ENCODE measurements around the gene NAGS.

NAGS gene

DNA sequence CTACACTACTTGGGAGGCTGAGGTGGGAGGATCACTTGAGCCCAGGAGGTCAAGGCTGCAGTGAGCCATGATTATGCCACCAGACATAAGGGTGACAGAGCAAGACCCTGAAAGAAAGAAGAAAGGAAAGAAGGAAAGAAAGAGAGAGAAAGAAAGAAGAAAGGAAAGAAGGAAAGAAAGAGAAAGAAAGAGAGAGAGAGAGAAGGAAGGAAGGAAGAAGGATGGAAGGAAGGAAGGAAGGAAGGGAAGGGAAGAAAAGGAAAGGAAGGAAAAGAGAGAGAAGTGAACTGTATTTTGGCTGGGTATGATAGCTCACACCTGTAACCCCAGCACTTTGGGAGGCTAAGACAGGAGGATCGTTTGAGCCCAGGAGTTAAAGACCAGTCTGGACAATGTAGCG lies 26.3 kb upstream of the NAGS start:
- TF ChIP-seq, protein P1, sequence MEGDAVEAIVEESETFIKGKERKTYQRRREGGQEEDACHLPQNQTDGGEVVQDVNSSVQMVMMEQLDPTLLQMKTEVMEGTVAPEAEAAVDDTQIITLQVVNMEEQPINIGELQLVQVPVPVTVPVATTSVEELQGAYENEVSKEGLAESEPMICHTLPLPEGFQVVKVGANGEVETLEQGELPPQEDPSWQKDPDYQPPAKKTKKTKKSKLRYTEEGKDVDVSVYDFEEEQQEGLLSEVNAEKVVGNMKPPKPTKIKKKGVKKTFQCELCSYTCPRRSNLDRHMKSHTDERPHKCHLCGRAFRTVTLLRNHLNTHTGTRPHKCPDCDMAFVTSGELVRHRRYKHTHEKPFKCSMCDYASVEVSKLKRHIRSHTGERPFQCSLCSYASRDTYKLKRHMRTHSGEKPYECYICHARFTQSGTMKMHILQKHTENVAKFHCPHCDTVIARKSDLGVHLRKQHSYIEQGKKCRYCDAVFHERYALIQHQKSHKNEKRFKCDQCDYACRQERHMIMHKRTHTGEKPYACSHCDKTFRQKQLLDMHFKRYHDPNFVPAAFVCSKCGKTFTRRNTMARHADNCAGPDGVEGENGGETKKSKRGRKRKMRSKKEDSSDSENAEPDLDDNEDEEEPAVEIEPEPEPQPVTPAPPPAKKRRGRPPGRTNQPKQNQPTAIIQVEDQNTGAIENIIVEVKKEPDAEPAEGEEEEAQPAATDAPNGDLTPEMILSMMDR (IDR thresholded peaks at IDR 0.05; ENCODE audit: low read length, missing control alignments) = no peak
- DNase-seq (ENCODE audit: low read depth) = no peak
- no peak overlapping the region for H3K4me3 ChIP-seq (replicated peaks; ENCODE audit: low read depth, low read length)

DNA sequence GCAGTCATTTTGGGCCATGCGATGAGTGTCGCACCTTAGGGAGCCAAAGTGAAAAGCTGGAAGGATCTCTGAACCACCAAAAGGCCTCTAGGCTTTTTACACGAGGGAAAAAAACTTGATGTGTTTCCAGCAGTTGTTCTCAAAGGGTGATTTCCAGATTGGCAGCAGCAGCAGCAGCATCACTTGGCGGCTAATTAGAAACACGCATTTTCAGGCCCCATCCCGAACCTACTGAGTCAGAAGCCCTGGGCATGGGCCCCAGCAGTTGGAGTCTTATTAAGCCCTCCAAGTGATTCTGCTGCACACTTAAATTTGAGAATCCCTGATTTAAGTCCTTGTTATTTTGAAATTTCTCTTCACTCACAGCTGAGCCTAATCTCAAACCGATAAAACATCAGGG lies 25.4 kb upstream of the NAGS start:
- TF ChIP-seq, protein P1 (IDR thresholded peaks at IDR 0.05; ENCODE audit: low read length, missing control alignments) = no peak
- no peak overlapping the region for H3K4me3 ChIP-seq (replicated peaks; ENCODE audit: low read depth, low read length)
- DNase-seq (ENCODE audit: low read depth) = no peak

DNA sequence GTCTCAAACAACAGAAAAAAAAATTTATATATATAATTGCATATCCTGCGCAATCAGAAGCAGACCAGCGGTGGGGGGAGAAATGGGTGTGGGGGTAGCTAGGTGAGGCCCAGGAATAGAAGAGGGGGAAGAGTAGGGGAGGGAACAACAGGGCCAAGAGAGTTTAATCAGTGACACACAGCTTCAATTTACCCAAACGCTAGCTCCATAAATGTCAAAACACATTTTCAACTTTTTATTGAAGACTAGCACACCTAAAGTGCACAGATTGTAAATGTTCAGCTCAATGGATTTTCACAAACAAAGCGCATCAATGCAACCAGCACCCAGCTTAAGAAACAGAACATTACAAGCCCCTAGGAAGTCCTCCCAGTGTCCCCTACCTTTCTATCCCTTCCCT lies 24.8 kb upstream of the NAGS start:
- H3K4me3 ChIP-seq (replicated peaks; ENCODE audit: low read depth, low read length) = no peak overlapping the region
- DNase-seq (ENCODE audit: low read depth) = no peak
- TF ChIP-seq, protein P1 (IDR thresholded peaks at IDR 0.05; ENCODE audit: low read length, missing control alignments) = no peak

DNA sequence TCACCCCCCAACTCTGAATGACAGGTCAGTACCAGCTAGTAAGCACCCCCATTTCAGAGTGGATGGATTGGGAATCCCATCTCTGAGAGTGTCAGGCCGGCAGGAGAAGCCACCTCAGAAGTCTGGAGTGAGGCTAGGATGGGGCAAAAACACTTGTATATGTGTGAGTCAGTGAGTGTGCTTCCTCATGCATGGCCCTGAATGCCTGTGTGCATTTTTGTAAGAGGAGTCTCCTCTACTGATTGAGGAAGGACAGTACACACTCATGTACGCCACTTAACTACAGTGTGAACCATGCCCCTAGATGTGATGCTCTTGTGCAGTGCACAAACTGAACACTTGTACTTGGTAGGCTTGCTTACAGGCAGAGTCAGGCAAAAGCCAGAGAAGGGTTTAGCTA lies 22.3 kb upstream of the NAGS start:
- no peak overlapping the region for H3K4me3 ChIP-seq (replicated peaks; ENCODE audit: low read depth, low read length)
- TF ChIP-seq, protein P1 (IDR thresholded peaks at IDR 0.05; ENCODE audit: low read length, missing control alignments) = no peak
- no peak for DNase-seq (ENCODE audit: low read depth)

DNA sequence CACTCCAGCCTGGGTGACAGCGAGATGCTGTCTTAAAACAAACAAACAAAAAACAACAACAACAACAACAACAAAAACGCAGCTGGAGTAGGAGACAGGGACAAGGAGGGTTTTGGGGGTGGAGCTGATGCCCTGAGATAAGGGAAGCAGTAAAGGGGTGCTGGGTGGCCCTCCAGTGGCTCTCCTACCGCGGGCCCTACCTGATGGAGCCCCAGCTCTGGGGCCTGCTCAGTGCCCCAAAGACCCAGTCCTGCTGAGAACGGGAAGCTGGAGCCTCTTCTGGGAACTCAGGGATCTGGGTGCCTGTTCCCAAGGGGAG lies 21.3 kb upstream of the NAGS start:
- TF ChIP-seq, protein P1 (IDR thresholded peaks at IDR 0.05; ENCODE audit: low read length, missing control alignments) = no peak
- H3K4me3 ChIP-seq (replicated peaks; ENCODE audit: low read depth, low read length) = no peak overlapping the region

DNA sequence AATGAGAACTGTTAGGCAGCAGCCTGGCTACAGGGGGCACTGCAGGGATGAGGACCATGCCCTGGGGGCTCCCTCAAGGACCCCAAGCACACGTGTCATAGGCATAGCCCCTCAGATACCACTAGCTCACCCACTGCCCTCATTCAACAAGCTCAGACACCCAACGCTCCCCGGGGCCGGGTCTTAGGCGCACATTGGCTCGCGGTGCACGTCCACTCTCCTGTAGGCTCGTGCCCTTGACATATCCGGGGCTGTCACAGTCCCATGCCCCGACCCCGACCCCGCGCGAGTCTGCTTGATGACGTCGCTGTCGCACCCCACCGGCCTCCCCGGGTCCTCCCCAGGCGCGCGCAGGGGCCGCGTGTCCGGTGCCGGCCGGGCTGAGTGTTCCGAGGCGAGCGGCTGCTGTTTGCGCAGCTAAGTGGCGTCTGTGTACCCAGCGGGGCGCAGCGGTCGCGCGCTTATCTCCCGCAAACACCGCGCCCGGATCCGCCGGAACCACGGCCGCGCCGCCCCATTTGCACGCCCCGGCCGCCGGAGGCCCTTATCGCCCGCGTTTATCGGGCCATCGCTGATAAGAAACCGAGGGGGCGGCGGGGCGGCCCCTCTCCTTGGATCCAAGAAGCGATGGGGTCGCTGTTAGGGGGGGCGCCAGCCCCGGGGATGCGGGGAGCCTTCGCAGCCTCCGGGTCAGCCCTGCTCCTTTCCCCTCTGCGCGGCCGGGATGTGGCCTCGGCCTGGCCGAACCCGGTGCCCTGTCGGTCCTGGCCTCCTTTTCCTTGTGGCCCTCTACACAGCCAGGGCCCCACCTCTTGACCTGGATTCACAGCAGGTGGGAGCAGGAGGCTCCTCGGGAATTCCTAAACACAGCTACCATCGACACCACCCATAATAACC lies 20.7 kb upstream of the NAGS start:
- no peak for DNase-seq (ENCODE audit: low read depth)
- H3K4me3 ChIP-seq (replicated peaks; ENCODE audit: low read depth, low read length) = peak overlapping the region; percentile 43
- TF ChIP-seq, protein P1 (IDR thresholded peaks at IDR 0.05; ENCODE audit: low read length, missing control alignments) = peak; percentile 33

More for the DNA sequence above, 21.3 kb upstream of the NAGS start:
- DNase-seq (ENCODE audit: low read depth) = no peak

DNA sequence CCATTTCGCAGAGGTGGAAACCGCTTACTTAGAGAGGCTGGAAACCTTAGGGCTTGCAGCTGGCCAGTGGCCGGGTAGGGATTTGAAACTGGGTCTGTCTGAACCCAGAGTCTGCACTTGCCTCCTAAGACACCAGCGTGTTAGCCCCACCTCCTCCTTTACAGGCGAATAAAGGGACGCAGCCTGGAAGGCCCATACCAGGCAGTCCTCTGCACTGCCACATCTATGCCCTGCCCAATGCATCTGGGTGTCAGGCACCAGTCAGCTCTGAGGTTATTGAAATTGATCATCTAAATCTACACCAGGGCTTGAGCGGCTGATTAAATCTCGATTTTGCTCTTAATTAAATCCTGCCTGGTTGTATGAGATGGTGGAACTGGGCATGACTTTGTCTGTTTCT lies 19.9 kb upstream of the NAGS start:
- TF ChIP-seq, protein P1 (IDR thresholded peaks at IDR 0.05; ENCODE audit: low read length, missing control alignments) = no peak
- DNase-seq (ENCODE audit: low read depth) = no peak
- H3K4me3 ChIP-seq (replicated peaks; ENCODE audit: low read depth, low read length) = no peak overlapping the region
